Liver (tissue), 3 donors: ENCODE results near the gene DNAH1.

Source experiments
- CTCF ChIP-seq: fragments of 150-350 bp; IDR thresholded peaks from 2 replicates; pipeline ENCODE4 v1.5.1; 2017; ENCODE audit warnings: improper control_type of control experiment, low read depth, low read length; ENCODE audit not compliant: missing input control
- EGR1 ChIP-seq, 2 donors: IDR thresholded peaks; 2 replicates each; pipeline ENCODE4 v1.6.1; 2016 to 2018; ENCODE audit warnings: antibody characterized with exemption in 2 of 2, low read depth in 2 of 2
- HNF4G ChIP-seq: IDR thresholded peaks from 2 replicates; pipeline ENCODE4 v1.6.1; 2016; ENCODE audit warnings: antibody characterized with exemption
- NR2F2 ChIP-seq: IDR thresholded peaks from 2 replicates; pipeline ENCODE4 v1.6.1; 2016; ENCODE audit warnings: antibody characterized with exemption
- TAF1 ChIP-seq: conservative IDR thresholded peaks from 2 replicates; pipeline ENCODE4 v1.6.1; 2016; ENCODE audit warnings: antibody characterized with exemption, mild to moderate bottlenecking
- YY1 ChIP-seq: IDR thresholded peaks from 2 replicates; pipeline ENCODE4 v1.6.1; 2016; ENCODE audit warnings: antibody characterized with exemption, mild to moderate bottlenecking
- donor health status: healthy.
- donor health status: healthy.

GRCh38 chr3:52400275-52400793 is 84.2 kb downstream of the DNAH1 start:
- TF ChIP-seq CTCF (no peak), HNF4G (no peak), TAF1 (no peak), NR2F2 (no peak), YY1 (no peak), EGR1 (IDR thresholded peaks at IDR 0.05; ENCODE audit: low read depth in 2 of 2) (no peak)
